Dedifferentiated amniotic fluid mesenchymal stem cell (primary cell): ENCODE results near the gene MS4A10.
"Not testable (repeated sequence)": the region's sequence is repeated elsewhere in the genome, so short reads cannot be mapped to it uniquely, and the experiment has no call there.

Source experiments
- DNase-seq: peaks from one replicate; pipeline ENCODE4 v3.0.0-alpha.2; 2016; ENCODE audit errors: extremely low spot score

MS4A10 gene

DNA sequence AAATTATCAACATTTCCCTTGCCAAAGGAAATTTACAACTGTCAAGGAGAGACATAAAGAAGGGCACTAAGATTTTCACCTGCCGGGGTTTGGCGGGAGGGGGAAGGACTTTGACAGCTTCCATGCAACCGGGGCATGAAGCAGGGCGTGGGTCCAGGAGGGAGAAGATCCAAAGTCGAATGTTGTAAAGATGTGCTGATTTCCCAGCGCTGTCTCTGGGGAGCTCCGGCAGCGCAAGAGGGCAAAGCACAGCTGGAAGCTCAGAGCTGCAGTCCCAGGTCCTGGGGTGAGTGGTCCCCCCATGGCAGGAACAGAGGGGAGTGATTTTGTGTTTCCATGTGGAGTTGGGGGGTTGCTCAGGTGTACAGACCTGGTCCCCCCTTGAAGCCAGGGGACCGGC is at the start of gene MS4A10:
Gene MS4A10, plus strand, starts transcription at position 198 of the 400 bp plus-strand sequence. CDS start 5,003 bp downstream, outside the sequence.
- no peak for DNase-seq

DNA sequence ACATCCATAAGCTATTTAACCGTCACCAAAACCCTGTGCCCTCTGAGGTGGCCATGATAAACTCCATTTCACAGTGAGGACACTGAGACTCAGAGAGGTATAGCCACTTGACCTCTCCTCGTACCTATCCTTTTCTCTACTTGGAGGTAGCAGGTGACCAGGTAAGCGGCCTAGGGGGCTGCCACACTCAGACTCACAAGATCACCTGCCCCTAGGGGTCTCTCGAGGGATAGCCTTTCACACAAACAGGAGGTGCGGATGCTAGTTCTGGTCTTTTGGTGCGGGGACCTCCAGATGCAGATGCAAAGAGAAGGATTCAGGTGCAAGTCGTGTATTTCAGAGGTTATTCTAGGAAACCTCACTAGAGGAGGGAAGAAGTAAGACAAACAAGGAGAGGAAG is 46.0 kb upstream of the MS4A10 start:
- DNase-seq = no peak

DNA sequence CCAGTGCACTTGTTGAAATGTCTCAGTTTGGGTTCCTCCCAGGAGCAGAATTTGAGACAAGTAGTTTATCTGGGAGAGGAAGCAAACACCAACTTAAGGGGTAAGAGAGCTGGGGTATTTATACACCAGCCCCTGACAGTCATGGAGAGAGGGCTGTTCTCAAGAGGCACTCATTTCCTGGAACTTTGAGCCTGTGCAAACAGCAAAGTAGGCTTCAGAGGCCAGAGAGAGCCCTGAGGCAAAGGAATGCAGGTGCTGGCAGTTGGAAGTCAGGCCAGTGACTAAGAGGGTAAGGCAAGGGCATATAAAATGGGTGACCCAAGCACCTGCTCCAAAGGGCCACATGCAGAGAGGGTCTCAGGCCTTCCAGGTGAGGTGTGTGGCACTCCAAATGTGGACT is 44.6 kb upstream of the MS4A10 start:
- DNase-seq = no peak

DNA sequence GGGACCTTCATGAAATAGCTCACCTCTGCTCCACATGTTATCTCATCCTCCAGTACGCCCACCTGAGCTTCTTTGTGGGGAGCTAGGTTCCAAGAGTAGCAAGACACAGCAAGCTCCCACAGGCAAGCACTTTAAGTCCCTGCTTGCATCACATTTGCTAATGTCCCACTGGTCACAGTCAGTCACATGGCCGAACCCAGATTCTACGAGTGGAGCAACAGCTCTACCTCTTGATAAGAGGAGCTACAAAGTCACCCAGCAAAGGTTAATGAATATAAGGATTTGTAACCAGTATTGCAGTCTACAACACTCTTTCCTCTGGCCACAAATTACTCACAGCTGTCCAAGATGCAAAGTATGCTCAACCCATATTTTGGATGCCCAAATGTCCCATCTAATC is 43.7 kb upstream of the MS4A10 start:
- DNase-seq = no peak

DNA sequence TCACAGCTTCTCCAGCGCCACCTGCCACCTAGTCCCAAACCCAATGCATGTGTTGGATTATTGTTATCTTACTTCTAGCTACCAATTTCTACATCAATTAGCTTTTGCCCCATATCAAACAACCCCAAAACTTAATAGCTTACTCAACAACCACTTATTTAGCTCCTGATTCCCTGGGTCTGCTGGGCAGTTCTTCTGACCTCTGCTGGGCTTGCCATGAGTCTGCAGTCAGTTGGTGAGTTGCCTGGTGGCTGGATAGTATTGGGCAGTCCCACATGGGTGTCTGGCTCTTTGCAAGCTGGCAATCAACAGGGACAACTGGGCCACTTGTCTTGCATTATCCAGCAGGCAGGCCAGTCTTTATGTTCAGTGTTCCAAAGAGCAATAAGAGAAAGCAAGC is 42.1 kb upstream of the MS4A10 start:
- DNase-seq = no peak

DNA sequence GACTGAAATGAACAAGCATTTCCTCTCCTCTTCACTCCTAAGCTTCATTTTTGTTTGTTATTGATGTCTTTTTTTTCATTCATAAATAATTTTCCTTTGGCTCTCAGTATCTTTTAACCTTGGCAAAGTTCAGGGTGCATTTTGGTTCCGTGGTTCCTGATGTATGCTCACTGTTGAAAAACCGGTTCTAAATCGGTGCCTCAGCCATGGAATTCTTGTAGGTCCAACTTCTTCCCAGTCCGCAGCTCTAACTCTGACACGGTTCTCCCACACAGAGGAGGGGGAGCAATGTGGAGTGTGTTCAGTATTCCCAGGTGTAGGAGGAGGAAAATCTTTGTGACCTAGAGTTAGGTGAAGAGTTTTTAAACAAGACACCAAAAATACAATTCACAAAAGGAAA is 41.0 kb upstream of the MS4A10 start:
- no peak for DNase-seq

DNA sequence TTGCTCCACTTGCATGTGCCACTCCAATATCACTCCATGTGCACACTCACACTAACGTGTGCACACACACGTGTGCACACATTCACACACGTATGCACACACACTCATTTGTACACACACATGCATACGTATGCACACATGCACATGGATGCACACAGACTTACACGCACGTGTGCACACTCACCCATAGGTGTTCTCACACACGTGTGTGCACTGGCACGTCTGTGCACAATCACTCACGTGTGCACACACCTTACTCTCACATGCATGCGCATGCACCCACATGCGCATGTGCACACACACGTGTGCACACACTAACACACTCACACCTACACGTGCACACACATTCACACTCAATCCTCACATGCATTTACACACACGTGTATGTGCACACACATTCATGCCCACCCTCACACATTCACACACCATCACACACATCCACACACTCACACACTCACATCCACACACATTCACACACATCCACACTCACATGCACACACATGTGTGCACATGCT is 37.7 kb upstream of the MS4A10 start:
- no peak for DNase-seq

DNA sequence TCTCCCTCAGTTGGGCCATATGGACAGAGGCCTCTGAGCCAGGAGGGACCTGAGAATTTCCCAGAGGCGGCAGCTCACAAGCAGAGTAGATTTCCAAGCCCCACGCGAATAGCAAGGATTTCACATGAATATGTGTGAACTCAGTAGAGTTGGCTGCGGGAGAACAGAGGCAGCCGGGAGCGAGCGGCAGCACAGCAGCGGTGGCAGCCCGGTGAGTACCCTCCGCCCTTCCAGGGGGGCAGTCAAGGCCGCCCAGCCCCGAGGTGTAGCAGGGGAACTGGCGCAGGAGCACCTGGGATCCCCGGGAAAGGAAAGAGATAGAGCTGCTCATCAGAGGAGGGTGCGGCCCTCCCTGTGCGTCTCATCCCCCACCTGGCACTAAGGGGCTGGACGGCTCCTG is 36.9 kb upstream of the MS4A10 start:
- DNase-seq = no peak

DNA sequence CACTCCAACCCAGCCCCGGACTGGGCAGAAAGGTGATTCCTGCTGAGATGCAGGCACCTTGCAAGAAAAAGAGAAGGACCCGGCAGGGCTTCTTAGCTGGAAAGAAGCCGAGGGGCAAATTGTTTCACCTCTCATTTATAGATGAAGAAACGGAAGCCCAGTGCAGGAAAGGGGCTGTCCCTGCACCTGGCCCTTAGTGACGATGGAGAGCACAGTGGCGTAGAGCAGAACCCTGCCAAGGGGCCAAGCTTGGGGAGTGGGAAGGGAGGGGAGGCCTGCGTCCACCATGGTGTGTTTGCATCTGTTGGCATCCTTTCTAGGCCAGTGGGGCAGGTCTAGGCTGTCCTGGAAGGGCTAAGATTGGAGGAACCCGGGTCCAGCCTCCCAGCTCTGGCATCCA is 36.3 kb upstream of the MS4A10 start:
- DNase-seq = no peak

DNA sequence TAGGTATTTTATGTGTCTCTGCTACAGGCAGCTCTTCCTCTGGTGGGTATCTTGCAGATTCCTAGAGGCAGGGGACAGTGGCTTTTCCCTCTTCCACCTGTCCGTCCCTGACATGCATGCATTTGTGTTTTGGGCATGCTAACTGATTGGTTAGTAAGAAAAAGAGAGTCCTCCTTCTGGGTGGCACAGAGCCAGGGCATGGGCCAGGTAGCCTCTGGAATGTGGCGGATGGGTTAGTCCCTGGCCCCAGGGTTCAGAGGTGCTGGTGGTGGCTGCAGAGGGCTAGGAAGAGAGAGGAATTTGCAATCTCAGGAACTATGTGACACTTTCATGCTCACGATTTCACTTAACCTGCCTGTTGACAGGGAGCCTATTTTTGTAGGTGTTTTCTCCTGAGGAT is 34.2 kb upstream of the MS4A10 start:
- DNase-seq = no peak

DNA sequence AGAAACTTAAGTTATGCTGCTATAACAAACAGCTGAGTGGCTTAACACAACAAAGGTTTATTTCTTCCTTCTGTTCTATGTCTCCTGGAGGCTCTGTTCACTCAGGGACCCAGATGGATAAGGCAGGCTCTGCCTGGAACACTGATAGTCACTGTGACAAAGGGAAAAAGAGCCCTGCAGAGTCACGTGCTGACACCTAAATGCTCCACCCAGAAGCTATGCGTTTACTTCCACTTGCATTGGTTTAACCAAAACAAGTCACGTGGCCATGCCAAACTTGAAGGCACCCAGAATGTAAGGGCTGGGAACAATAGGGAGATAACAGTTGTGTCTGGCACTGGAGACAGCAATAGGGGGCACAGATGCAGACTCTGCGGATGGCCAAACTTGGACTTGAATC is 31.8 kb upstream of the MS4A10 start:
- no peak for DNase-seq

DNA sequence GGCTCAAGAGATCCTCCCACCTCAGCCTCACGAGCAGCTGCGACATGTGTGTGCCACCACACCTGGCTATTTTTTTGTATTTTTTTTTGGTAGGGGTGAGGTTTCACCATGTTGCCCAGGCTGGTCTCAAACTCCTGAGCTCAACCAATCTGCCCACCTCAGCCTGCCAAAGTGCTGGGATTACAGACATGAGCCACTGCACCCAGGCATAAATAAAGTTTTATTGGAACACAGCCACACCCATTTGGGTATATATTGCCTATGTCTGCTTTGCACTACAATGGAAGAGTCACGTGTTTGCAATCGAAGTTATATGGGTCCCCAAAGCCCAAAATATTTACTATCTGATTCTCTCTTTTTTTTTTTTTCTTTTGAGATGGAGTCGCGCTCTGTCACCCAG is 30.2 kb upstream of the MS4A10 start:
- DNase-seq = no peak

DNA sequence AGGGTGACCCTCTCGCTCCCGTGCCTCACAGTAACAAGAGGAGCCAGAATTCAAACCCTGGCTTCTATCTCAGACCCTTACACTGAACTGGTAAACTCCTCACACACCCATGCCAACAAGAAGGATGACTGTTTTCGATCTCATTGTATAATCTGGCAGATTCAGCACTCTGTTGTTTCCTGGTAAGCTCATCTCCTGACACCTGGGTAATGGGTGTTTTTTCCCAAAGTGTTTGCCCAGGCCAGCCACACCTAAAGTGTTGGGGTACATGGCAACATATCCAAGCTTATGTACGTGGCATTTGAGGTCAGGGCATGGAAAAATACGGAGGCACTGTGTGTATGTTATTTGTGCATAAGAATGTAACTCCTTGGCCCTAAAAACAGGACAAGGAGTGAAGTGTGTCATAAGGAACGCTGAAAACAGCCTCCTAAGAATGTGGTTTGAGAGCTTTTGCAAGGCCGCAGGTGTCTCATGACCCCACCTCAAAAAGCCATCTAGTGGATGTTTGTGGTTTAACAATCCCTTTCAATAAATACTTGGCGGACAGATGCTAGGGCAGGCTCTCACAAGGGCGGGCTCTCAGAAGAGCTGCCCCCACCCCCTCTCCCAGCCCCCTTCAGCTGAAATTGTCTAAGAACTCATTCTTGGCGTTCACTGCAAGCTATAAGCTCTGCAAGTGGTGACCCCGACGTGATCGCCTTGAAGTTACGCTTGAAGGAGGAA is 28.7 kb upstream of the MS4A10 start, which contains the start of gene MS4A15:
Gene MS4A15, plus strand, starts transcription at position 561 of the 726 bp plus-strand sequence. CDS start 6,867 bp downstream, outside the sequence.
- no peak for DNase-seq

DNA sequence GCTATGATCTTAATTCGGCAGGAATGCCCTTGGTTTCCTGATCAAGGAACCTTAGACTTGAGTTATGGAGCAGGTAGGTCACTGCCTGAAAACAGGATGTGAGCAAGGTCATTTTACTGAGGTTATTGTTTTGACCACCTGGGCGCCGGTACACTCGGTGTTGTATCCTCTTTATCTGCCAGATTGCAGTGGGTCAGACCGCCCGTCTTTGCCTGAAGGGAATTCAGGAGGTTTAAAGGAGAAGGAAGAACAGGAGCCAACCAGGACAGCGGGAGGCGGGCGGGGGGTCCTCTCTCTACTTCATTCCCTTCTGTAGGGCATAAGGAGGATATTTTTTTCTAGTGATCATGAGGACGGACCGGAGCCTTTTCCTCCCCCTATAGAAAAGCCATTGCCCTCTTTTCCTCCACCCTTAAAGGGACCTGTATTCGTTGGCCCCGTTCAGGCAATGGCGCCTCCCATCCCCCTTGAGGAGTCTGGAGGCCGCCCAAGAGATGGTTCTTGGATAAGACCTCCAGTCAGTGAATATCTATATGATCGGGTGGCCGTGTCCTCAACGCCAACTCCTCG is 27.8 kb upstream of the MS4A10 start:
- no peak for DNase-seq

DNA sequence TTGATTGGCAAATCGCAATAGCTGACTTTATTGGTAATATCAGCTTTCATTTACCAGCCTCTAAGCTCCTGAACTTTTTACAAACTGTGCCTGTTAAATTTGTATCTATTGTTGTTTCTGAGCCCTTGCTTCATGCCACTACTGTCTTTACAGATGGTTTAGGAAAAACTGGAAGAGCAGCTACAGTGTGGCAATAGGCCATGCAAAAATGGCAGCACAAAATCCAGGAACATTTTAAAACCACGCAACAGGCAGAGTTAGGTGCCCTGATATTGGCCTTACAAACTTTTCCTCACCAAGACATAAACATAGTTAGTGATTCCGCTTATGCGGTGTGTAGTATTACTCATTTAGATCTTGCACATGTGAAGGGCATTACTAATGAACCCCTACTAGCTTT is 26.5 kb upstream of the MS4A10 start:
- DNase-seq = not testable (repeated sequence)

DNA sequence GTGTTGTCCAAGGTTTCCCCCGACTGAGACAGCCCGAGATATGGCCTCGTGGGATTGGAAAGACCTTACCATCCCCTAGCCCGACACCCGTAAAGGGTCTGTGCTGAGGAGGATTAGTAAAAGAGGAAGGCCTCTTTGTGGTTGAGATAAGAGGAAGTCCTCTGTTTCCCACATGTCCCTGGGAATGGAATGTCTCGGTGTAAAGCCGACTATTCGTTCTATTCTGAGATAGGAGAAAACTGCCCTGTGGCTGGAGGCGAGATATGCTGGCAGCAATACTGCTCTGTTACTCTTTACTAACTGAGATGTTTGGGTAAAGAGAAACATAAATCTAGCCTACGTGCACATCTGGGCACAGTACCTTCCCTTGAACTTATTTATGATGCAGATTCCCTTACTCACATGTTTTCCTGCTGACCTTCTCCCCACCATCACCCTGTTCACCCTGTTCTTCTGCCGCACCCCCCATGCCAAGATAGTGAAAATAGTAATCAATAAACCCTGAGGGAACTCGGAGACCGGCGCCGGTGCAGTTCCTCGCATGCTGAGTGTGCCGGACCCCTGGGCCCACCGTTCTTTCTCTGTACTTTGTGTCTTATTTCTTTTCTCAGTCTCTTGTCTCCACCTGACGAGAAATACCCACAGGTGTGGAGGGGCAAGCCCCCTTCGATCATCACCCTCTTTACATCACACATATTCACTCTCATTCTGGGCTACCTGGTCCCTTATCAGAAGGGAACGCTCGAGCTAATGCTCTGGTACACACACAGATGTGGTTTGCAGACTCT is 25.5 kb upstream of the MS4A10 start:
- DNase-seq = not testable (repeated sequence)

DNA sequence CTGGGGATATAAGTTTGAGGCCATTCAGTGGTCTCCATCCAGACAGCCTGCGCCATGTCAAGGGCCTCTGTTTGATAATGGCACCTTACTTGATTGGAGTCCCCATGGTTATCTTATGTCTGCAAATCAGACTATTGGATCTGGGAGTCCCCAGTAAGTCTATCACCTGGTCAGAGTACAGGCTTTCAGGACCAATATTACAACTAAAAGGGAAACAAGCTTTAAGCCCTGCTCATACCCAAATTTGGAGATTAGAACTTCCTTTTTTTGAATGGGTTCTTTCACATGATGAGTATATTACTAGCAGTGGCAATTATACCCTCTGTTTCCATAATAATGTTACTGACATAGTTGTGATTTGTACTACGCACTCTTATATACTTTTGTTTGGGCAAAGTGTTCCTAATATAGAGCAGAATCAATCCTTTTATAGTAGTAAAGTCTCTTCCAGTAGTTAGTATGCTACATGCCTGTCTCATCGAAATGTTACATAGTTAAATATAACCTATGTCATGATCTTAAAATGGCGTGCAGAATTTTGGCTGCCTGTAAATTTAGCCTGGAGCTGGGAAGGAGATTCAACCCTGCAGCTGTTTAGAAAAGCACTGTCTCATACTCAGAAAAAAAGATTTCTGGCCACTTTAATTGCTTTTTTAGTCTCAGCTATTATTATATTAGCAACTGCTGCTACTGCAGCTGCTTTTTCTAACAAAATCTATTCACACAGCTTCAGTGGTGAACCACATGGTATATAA is 23.5 kb upstream of the MS4A10 start:
- no peak for DNase-seq

DNA sequence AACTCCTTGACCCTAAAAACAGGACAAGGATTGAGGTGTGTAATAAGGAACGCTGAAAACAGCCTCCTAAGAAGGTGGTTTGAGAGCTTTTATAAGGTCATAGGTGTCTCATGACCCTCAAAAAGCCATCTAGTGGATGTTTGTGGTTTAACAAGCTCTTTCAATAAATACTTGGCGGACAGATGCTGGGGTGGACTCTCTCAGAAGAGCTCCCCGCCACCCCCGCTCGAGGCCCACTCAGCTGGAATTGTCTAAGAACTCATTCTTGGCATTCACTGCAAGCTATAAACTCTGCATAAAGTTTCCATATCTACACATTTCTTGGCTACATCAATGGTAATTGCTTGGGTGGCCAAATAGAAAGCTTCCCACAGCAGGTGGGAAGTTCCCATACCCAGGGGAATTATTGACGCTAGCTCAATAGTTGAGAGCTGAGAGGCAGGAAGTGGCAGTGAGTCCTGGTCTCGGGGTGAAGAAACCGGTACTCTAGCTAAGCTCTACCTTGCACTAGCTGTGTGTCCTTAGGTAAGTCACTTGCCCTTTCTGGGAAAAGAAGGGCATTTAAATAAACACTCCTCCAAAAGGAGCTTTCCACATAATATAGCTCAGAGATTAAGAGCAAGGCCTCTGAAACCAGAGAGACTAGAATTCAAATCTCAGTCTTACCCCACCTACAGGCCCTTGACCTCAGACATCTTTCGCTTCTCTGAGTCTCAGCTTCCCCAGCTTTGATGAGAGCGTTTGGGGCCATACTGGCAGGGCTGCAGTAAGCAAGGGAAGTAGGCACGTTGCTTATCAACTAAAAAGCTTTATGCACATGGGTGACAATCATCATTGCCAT is 22.1 kb upstream of the MS4A10 start:
- no peak for DNase-seq

DNA sequence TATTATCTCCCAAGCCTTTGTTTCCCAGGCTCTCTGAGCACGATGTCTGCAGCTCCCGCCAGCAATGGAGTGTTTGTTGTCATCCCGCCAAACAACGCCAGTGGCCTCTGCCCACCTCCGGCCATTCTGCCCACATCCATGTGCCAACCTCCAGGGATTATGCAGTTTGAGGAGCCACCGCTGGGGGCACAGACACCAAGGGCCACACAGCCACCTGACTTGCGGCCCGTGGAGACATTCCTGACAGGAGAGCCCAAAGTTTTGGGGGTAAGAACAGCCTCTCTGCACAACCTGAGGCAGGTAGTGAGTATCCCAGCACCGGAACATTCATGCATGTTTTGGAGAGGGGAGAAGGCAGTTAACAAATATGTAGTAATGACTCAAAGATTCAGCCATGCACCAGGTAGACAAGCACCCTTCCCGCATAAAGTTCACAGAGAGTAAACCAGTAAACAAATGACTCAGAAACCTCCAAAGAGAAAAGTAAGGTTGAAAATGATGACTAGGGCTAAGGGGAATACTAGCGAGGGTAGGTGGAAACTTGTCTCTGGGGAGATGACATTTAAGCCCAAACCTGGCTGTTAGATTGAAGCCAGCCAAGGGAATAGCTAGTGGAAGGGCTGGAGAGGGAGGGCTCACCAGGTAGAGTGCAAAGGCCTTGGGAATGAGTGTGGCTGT is 21.3 kb upstream of the MS4A10 start:
- no peak for DNase-seq

DNA sequence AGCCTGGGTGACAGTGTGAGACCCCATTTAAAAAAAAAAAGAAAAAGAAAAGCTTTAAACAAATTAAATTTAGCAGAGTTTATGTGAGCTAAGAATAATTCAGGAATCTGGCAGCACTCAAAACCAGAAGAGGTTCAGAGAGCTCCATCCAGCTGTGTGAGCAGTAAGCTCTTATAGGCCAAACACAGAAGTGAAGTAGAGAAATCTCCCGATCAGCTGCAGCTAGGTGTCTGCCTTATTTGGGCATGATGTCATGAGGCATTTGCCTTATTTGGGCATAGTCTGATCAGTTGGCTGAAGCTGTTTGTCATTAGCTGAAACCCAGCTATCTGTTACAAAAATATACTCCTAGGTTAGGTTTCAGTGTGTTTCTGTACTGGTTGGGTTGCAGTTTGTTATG is 20.3 kb upstream of the MS4A10 start:
- DNase-seq = no peak
